Neural cell (in vitro differentiated cells): ENCODE measurements around the gene ABCB4. TPM values are rescaled to one million over a fixed set of nuclear protein-coding genes. Genes with fewer than 3 reads are reported as not detected.

Experiments used
- H2AFZ ChIP-seq: fragments of 200-600, 300-800 bp; sonication (generic), shearing (Covaris generic); 2 replicates; pipeline ENCODE4 v1.6.0; 2014; ENCODE audit warnings: low read depth, mild to moderate bottlenecking, antibody characterized with exemption, low read length, moderate library complexity
- H3F3A ChIP-seq: fragments of 200-600 bp; shearing (Covaris generic); 2 replicates; pipeline ENCODE4 v1.6.1; 2016; ENCODE audit warnings: mild to moderate bottlenecking, moderate library complexity, mixed read lengths, antibody characterized with exemption, low read length; ENCODE audit not compliant: insufficient read depth, poor library complexity, severe bottlenecking
- H3K27ac ChIP-seq: fragments of 200-600, 300-800 bp; sonication (generic), shearing (Covaris generic); 2 replicates; pipeline ENCODE4 v1.5.1; 2014; ENCODE audit warnings: mild to moderate bottlenecking, low read length, moderate library complexity
- H3K27me3 ChIP-seq: fragments of 300-800, 200-600 bp; sonication (generic), shearing (Covaris generic); 2 replicates; pipeline ENCODE4 v1.6.0; 2014; ENCODE audit warnings: mild to moderate bottlenecking, low read depth, low read length, moderate library complexity; ENCODE audit not compliant: insufficient read depth
- H3K36me3 ChIP-seq: fragments of 300-800, 200-600 bp; sonication (generic), shearing (Covaris generic); 2 replicates; pipeline ENCODE4 v1.5.1; 2014; ENCODE audit warnings: mild to moderate bottlenecking, antibody characterized with exemption, low read length, moderate library complexity; ENCODE audit not compliant: insufficient read depth
- H3K4me2 ChIP-seq: fragments of 300-800, 200-600 bp; sonication (generic), shearing (Covaris generic); 2 replicates; pipeline ENCODE4 v1.6.0; 2014; ENCODE audit warnings: mild to moderate bottlenecking, low read length
- H3K4me3 ChIP-seq: fragments of 300-800, 200-600 bp; sonication (generic), shearing (Covaris generic); 2 replicates; pipeline ENCODE4 v1.5.1; 2014; ENCODE audit warnings: mild to moderate bottlenecking, low read length, moderate library complexity
- H3K79me2 ChIP-seq: fragments of 200-600 bp; shearing (Covaris generic); replicated peaks from 2 replicates; pipeline ENCODE4 v1.6.0; 2014; ENCODE audit warnings: mild to moderate bottlenecking, low read length, moderate library complexity; ENCODE audit not compliant: insufficient read depth
- H3K9ac ChIP-seq: fragments of 300-800, 200-600 bp; sonication (generic), shearing (Covaris generic); 2 replicates; pipeline ENCODE4 v1.6.1; 2016; ENCODE audit warnings: mild to moderate bottlenecking, low read length, mixed read lengths
- H3K9me2 ChIP-seq: fragments of 200-600 bp; shearing (Covaris generic); 2 replicates; pipeline ENCODE4 v1.6.1; 2016; ENCODE audit warnings: mild to moderate bottlenecking, low read length, mixed read lengths; ENCODE audit not compliant: insufficient read depth
- H3K9me3 ChIP-seq: fragments of 200-600, 300-800 bp; sonication (generic), shearing (Covaris generic); 2 replicates; pipeline ENCODE4 v1.6.1; 2016; ENCODE audit warnings: mild to moderate bottlenecking, mixed run types, low read length, moderate library complexity, mixed read lengths
- H4K20me1 ChIP-seq: fragments of 200-600 bp; shearing (Covaris generic); 2 replicates; pipeline ENCODE4 v1.6.1; 2016; ENCODE audit warnings: mild to moderate bottlenecking, mixed run types; ENCODE audit not compliant: insufficient read depth
- CTCF ChIP-seq: fragments of 450-650 bp; IDR thresholded peaks from 2 replicates; pipeline ENCODE4 v1.5.1; 2014; ENCODE audit warnings: antibody characterized with exemption, mild to moderate bottlenecking, moderate library complexity; ENCODE audit not compliant: poor library complexity, severe bottlenecking
- EP300 ChIP-seq: fragments of 450-650 bp; conservative IDR thresholded peaks from 2 replicates; pipeline ENCODE4 v1.6.1; 2014; ENCODE audit warnings: antibody characterized with exemption, mild to moderate bottlenecking, moderate library complexity; ENCODE audit not compliant: poor library complexity, severe bottlenecking
- EZH2 ChIP-seq: fragments of 200-600, 300-800 bp; shearing (Covaris generic), sonication (generic); IDR thresholded peaks from 2 replicates; pipeline ENCODE4 v1.6.1; 2014; ENCODE audit warnings: antibody characterized with exemption, low read length, borderline replicate concordance, mild to moderate bottlenecking; ENCODE audit not compliant: insufficient read depth, poor library complexity, severe bottlenecking
- MXI1 ChIP-seq: fragments of 450-650 bp; conservative IDR thresholded peaks from 2 replicates; pipeline ENCODE4 v1.6.1; 2014; ENCODE audit warnings: antibody characterized with exemption, mild to moderate bottlenecking; ENCODE audit not compliant: poor library complexity, severe bottlenecking
- POLR2AphosphoS5 ChIP-seq: IDR thresholded peaks from 2 replicates; pipeline ENCODE4 v1.6.1; 2012
- RAD21 ChIP-seq: fragments of 450-650 bp; conservative IDR thresholded peaks from 2 replicates; pipeline ENCODE4 v1.6.1; 2014; ENCODE audit warnings: antibody characterized with exemption, mild to moderate bottlenecking, moderate library complexity
- REST ChIP-seq: IDR thresholded peaks from 2 replicates; pipeline ENCODE4 v1.6.1; 2012; ENCODE audit warnings: borderline replicate concordance
- SMC3 ChIP-seq: fragments of 450-650 bp; conservative IDR thresholded peaks from 2 replicates; pipeline ENCODE4 v1.6.1; 2014; ENCODE audit warnings: antibody characterized with exemption, mild to moderate bottlenecking, moderate library complexity; ENCODE audit not compliant: poor library complexity
- TAF1 ChIP-seq: IDR thresholded peaks from 2 replicates; pipeline ENCODE4 v1.6.1; 2012; ENCODE audit warnings: low read depth
- polyA plus RNA-seq: library from polyadenylated mRNA; depleted of rRNA; stranded (reverse); fragments of >200 nt; gene quantifications from 2 replicates; pipeline ENCODE4 v1.2.3, GENCODE V29; 2014

Gene ABCB4
- polyA plus RNA-seq, 1 donor from 2014 or later = not detected

- H3K9ac ChIP-seq = no peak overlapping the region
- H3K9me2 ChIP-seq = no peaks in the 10 kb centered on the region
- H3F3A ChIP-seq = no peaks in the 10 kb centered on the region
- H3K9me3 ChIP-seq = no peaks in the 10 kb centered on the region
- no peaks in the 10 kb centered on the region for H3K36me3 ChIP-seq
- H3K79me2 ChIP-seq = no peaks in the 10 kb centered on the region
- no peak overlapping the region for H3K4me2 ChIP-seq
- H3K27ac ChIP-seq = no peak overlapping the region
- TF ChIP-seq MXI1 (no peak), RAD21 (no peak), SMC3 (no peak), POLR2AphosphoS5 (no peak), EZH2 (no peak), CTCF (no peak), TAF1 (no peak), EP300 (no peak), REST (no peak)
- H3K4me3 ChIP-seq = no peak overlapping the region
- no peak overlapping the region for H2AFZ ChIP-seq
- H3K27me3 ChIP-seq = no peaks in the 10 kb centered on the region
- no peaks in the 10 kb centered on the region for H4K20me1 ChIP-seq
These were observed 28.3 kb downstream of the ABCB4 start for GRCh38 chr7:87447116-87447635.

- Histone ChIP-seq H3K9me2 (no peaks in the 10 kb centered on the region), H3K79me2 (no peaks in the 10 kb centered on the region), H3K9ac (no peak overlapping the region), H3F3A (no peaks in the 10 kb centered on the region), H4K20me1 (no peaks in the 10 kb centered on the region), H3K4me3 (no peak overlapping the region), H3K9me3 (no peaks in the 10 kb centered on the region), H2AFZ (no peak overlapping the region), H3K36me3 (no peaks in the 10 kb centered on the region), H3K4me2 (no peak overlapping the region), H3K27me3 (no peaks in the 10 kb centered on the region), H3K27ac (no peak overlapping the region)
- TF ChIP-seq EZH2 (no peak), REST (no peak), CTCF (no peak), MXI1 (no peak)
These were observed 29.6 kb downstream of the ABCB4 start for GRCh38 chr7:87445897-87446296.
